HepG2 (cell line): ENCODE results near the gene MFSD12. TPM values are rescaled to one million over a fixed set of nuclear protein-coding genes. Genes with fewer than 3 reads are reported as not detected.

Experiments
- ASH2L ChIP-seq: fragments of 300-600, 200-600 bp; sonication (generic); IDR thresholded peaks from 2 replicates; pipeline ENCODE4 v1.7.0; 2017; ENCODE audit warnings: low read depth, mild to moderate bottlenecking, moderate library complexity, mixed read lengths, low read length; ENCODE audit not compliant: insufficient read length
- BCL6 ChIP-seq: IDR thresholded peaks from 2 replicates; pipeline ENCODE4 v1.6.1; 2016; ENCODE audit warnings: missing genetic modification reagents, missing compliant biosample characterization
- CREM ChIP-seq, 2 experiments: sonication (generic) in 1 of 2; formaldehyde crosslinking in 1 of 2; IDR thresholded peaks; 2 replicates each; pipeline versions ENCODE4 v1.4.0 to v1.6.1; 2016 to 2020; ENCODE audit warnings: antibody characterized with exemption in 1 of 2, mild to moderate bottlenecking in 1 of 2, missing genetic modification reagents in 1 of 2
- FOSL1 ChIP-seq: sonication (generic); formaldehyde crosslinking; IDR thresholded peaks from 2 replicates; pipeline ENCODE4 v1.9.0; 2021; ENCODE audit warnings: missing genetic modification reagents, borderline replicate concordance
- FOXO1 ChIP-seq: sonication (generic); formaldehyde crosslinking; IDR thresholded peaks from 2 replicates; pipeline ENCODE4 v1.4.0; 2020; ENCODE audit warnings: missing genetic modification reagents
- GFI1 ChIP-seq: sonication (generic); formaldehyde crosslinking; IDR thresholded peaks from 2 replicates; pipeline ENCODE4 v1.5.0; 2020; ENCODE audit warnings: missing genetic modification reagents, mild to moderate bottlenecking, borderline replicate concordance
- IKZF4 ChIP-seq: sonication (generic); formaldehyde crosslinking; IDR thresholded peaks from 2 replicates; pipeline ENCODE4 v1.5.1; 2020; ENCODE audit warnings: borderline replicate concordance, mild to moderate bottlenecking, low read depth, missing genetic modification reagents; ENCODE audit errors: not compliant biosample characterization
- MTF2 ChIP-seq: sonication (generic); formaldehyde crosslinking; IDR thresholded peaks from 2 replicates; pipeline ENCODE4 v1.5.0; 2020; ENCODE audit warnings: missing genetic modification reagents, borderline replicate concordance
- MYNN ChIP-seq: sonication (generic); formaldehyde crosslinking; IDR thresholded peaks from 2 replicates; pipeline ENCODE4 v1.4.0; 2020; ENCODE audit warnings: mild to moderate bottlenecking, low read depth, missing genetic modification reagents
- SRY ChIP-seq: sonication (generic); formaldehyde crosslinking; IDR thresholded peaks from 2 replicates; pipeline ENCODE4 v1.8.0; 2022; ENCODE audit warnings: mild to moderate bottlenecking, missing genetic modification reagents
- SUZ12 ChIP-seq: fragments of 150-350 bp; IDR thresholded peaks from 2 replicates; pipeline ENCODE4 v1.6.1; 2014; ENCODE audit warnings: low read depth, low read length
- ZNF17 ChIP-seq: sonication (generic); formaldehyde crosslinking; IDR thresholded peaks from 2 replicates; pipeline ENCODE4 v1.5.0; 2020; ENCODE audit warnings: mild to moderate bottlenecking, missing genetic modification reagents
- ZNF225 ChIP-seq: sonication (generic); formaldehyde crosslinking; IDR thresholded peaks from 2 replicates; pipeline ENCODE4 v1.4.0; 2020; ENCODE audit warnings: mild to moderate bottlenecking, missing genetic modification reagents
- ZNF292 ChIP-seq: sonication (generic); formaldehyde crosslinking; IDR thresholded peaks from 2 replicates; pipeline ENCODE4 v1.8.1; 2022; ENCODE audit warnings: mild to moderate bottlenecking, low read depth, missing genetic modification reagents, borderline replicate concordance
- ZNF883 ChIP-seq: sonication (generic); formaldehyde crosslinking; IDR thresholded peaks from 2 replicates; pipeline ENCODE4 v1.5.1; 2020; ENCODE audit warnings: mild to moderate bottlenecking, missing genetic modification reagents; ENCODE audit errors: not compliant biosample characterization
- ZSCAN20 ChIP-seq: sonication (generic); formaldehyde crosslinking; IDR thresholded peaks from 2 replicates; pipeline ENCODE4 v1.4.0; 2020; ENCODE audit warnings: missing genetic modification reagents, mild to moderate bottlenecking, borderline replicate concordance
- polyA plus RNA-seq, 8 experiments: library from polyadenylated mRNA; depleted of rRNA in 3 of 8; stranded (reverse) in 7 of 8; unstranded in 1 of 8; fragments of >200 nt; fragmentation: Illumina TruSeq in 4 of 8; extraction: Trizol in 4 of 8; gene quantifications; 2 replicates each; pipeline versions ENCODE4 v1.2.1 to v1.2.3, GENCODE V29; 2011 to 2016; ENCODE audit warnings: low read depth in 4 of 8, missing spikeins in 1 of 8, mixed read lengths in 1 of 8; ENCODE audit not compliant: insufficient read depth in 1 of 8
- total RNA-seq, 5 experiments: library from RNA; depleted of rRNA; stranded (reverse); fragments of >200 nt; fragmentation: Illumina TruSeq; extraction: Trizol; gene quantifications; 2 replicates each; pipeline ENCODE4 v1.2.3, GENCODE V29; 2016; ENCODE audit warnings: low read depth in 1 of 5
- TF ChIP-seq, protein P1 (sequence below): sonication (generic); formaldehyde crosslinking; IDR thresholded peaks from 2 replicates; pipeline ENCODE4 v1.4.0; 2020; ENCODE audit warnings: mild to moderate bottlenecking, missing genetic modification reagents
- TF ChIP-seq, protein P2 (sequence below): sonication (generic); formaldehyde crosslinking; IDR thresholded peaks from 2 replicates; pipeline ENCODE4 v1.4.0; 2020; ENCODE audit warnings: missing genetic modification reagents
- TF ChIP-seq, protein P3 (sequence below): sonication (generic); formaldehyde crosslinking; IDR thresholded peaks from 2 replicates; pipeline ENCODE4 v1.4.0; 2020; ENCODE audit warnings: mild to moderate bottlenecking, missing genetic modification reagents
- TF ChIP-seq, protein P4 (sequence below): IDR thresholded peaks from 2 replicates; pipeline ENCODE4 v1.6.1; 2016; ENCODE audit warnings: control low read depth
- TF ChIP-seq, protein P5 (sequence below): sonication (generic); formaldehyde crosslinking; IDR thresholded peaks from 2 replicates; pipeline ENCODE4 v1.4.0; 2020; ENCODE audit warnings: mild to moderate bottlenecking, low read depth, missing genetic modification reagents
- TF ChIP-seq, protein P6 (sequence below): sonication (generic); formaldehyde crosslinking; conservative IDR thresholded peaks from 2 replicates; pipeline ENCODE4 v1.4.0; 2020; ENCODE audit warnings: missing genetic modification reagents

The MFSD12 gene
- total and polyA plus RNA-seq, 2 of the 13 experiments (the other 11 are each of a cell fraction or from before 2014, with no cell fraction given): 27.2 to 29.1 TPM

DNA sequence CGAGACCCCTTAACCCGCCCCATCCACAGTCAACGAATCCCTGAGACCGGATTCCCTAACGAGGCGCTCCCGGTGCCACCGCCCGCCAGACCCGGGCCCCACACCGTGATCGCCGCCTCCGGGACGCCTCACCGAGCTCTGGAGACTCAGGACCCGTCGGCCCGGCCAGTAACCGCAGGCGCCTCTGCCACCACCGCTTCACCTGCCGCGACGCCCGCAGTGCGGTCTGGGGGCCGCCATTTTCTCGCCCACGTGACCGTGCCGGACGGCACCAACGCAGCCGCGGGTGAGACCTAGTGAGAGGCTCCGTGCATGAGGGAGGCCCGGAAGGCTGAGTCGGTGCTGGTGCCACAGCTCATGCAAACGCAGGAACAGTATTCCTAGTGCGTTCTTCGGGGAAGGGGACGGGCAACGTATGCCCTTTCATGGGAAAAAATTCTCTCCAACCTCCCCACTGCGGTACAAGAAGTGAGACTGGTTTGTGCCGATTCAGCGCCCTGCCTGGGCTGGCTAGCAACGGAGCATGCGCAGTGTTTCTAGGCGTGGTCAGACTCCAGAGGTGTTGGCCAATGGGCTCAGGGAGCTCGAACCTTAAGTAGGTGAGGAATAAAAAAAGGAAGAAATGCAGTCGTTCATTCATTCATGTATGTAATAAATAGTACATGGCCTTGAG is 56.8 kb downstream of the MFSD12 start, which contains the start of gene DOHH (continued):
- TF ChIP-seq MYNN (CRISPR knock-in tag): 0 out of 2 replicates have a peak, but pooled peaks have one; percentile 30
- TF ChIP-seq SUZ12: no peak
- TF ChIP-seq GFI1 (CRISPR knock-in tag): peak; percentile 58; the same call in 1 of the 2 replicates
- TF ChIP-seq, protein P1, sequence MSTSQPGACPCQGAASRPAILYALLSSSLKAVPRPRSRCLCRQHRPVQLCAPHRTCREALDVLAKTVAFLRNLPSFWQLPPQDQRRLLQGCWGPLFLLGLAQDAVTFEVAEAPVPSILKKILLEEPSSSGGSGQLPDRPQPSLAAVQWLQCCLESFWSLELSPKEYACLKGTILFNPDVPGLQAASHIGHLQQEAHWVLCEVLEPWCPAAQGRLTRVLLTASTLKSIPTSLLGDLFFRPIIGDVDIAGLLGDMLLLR (CRISPR knock-in tag): peak; percentile 96; the same call in 1 of the 2 replicates
- no peak for TF ChIP-seq FOSL1
- peak; percentile 48; the same call in 1 of the 2 replicates for TF ChIP-seq ZNF225
- no peak for TF ChIP-seq ZSCAN20
- TF ChIP-seq, protein P2, sequence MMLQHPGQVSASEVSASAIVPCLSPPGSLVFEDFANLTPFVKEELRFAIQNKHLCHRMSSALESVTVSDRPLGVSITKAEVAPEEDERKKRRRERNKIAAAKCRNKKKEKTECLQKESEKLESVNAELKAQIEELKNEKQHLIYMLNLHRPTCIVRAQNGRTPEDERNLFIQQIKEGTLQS (CRISPR knock-in tag): peak; percentile 60
- TF ChIP-seq, protein P3, sequence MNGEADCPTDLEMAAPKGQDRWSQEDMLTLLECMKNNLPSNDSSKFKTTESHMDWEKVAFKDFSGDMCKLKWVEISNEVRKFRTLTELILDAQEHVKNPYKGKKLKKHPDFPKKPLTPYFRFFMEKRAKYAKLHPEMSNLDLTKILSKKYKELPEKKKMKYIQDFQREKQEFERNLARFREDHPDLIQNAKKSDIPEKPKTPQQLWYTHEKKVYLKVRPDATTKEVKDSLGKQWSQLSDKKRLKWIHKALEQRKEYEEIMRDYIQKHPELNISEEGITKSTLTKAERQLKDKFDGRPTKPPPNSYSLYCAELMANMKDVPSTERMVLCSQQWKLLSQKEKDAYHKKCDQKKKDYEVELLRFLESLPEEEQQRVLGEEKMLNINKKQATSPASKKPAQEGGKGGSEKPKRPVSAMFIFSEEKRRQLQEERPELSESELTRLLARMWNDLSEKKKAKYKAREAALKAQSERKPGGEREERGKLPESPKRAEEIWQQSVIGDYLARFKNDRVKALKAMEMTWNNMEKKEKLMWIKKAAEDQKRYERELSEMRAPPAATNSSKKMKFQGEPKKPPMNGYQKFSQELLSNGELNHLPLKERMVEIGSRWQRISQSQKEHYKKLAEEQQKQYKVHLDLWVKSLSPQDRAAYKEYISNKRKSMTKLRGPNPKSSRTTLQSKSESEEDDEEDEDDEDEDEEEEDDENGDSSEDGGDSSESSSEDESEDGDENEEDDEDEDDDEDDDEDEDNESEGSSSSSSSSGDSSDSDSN: peak; percentile 66
- TF ChIP-seq CREM (IDR thresholded peaks at IDR 0.05): 0 out of 2 replicates have a peak, but pooled peaks have one; percentile 37
- TF ChIP-seq CREM (CRISPR knock-in tag; IDR thresholded peaks at IDR 0.05): no peak
- TF ChIP-seq ZNF17 (CRISPR knock-in tag): no peak
- TF ChIP-seq ZNF883 (CRISPR knock-in tag): peak; percentile 94
- TF ChIP-seq, protein P4, sequence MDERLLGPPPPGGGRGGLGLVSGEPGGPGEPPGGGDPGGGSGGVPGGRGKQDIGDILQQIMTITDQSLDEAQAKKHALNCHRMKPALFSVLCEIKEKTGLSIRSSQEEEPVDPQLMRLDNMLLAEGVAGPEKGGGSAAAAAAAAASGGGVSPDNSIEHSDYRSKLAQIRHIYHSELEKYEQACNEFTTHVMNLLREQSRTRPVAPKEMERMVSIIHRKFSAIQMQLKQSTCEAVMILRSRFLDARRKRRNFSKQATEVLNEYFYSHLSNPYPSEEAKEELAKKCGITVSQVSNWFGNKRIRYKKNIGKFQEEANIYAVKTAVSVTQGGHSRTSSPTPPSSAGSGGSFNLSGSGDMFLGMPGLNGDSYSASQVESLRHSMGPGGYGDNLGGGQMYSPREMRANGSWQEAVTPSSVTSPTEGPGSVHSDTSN: no peak
- TF ChIP-seq FOXO1 (CRISPR knock-in tag): peak; percentile 47; the same call in 1 of the 2 replicates
- TF ChIP-seq BCL6 (CRISPR knock-in tag): peak; percentile 54; the same call in 1 of the 2 replicates
- peak; percentile 95 for TF ChIP-seq ASH2L
- TF ChIP-seq SRY (CRISPR knock-in tag): peak; percentile 93
- TF ChIP-seq, protein P5, sequence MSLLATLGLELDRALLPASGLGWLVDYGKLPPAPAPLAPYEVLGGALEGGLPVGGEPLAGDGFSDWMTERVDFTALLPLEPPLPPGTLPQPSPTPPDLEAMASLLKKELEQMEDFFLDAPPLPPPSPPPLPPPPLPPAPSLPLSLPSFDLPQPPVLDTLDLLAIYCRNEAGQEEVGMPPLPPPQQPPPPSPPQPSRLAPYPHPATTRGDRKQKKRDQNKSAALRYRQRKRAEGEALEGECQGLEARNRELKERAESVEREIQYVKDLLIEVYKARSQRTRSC (CRISPR knock-in tag): no peak
- no peak for TF ChIP-seq ZNF292 (CRISPR knock-in tag)
- TF ChIP-seq IKZF4 (CRISPR knock-in tag): peak; percentile 82
- no peak for TF ChIP-seq MTF2 (CRISPR knock-in tag)
- TF ChIP-seq, protein P6, sequence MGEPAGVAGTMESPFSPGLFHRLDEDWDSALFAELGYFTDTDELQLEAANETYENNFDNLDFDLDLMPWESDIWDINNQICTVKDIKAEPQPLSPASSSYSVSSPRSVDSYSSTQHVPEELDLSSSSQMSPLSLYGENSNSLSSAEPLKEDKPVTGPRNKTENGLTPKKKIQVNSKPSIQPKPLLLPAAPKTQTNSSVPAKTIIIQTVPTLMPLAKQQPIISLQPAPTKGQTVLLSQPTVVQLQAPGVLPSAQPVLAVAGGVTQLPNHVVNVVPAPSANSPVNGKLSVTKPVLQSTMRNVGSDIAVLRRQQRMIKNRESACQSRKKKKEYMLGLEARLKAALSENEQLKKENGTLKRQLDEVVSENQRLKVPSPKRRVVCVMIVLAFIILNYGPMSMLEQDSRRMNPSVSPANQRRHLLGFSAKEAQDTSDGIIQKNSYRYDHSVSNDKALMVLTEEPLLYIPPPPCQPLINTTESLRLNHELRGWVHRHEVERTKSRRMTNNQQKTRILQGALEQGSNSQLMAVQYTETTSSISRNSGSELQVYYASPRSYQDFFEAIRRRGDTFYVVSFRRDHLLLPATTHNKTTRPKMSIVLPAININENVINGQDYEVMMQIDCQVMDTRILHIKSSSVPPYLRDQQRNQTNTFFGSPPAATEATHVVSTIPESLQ: no peak
